ENCODE results near the gene PLA2G2D.

Gene PLA2G2D

DNA sequence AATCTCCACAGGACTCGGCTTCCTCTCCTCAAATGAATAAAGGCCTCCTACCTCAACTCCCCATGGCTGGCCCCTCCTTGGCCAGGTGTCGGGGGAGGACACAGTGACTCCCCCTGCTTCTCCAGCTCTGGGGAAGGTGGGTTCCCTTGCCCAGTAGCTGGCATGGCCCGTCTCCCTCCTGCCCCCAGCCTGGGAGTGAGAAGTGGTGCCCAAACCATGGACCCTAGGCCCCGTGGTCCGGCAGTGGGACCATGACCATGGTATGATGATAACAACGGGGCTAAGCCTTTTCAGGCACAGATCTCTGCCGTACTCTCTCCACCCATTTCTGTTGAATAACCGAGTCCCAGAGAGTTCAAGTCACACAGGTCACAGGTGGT is 31.0 kb upstream of the PLA2G2D start:
- no peaks in the 10 kb centered on the region for H3K27me3 ChIP-seq (ENCODE audit: insufficient read depth, poor library complexity, severe bottlenecking)
- TF ChIP-seq GABPA (IDR thresholded peaks at IDR 0.05; ENCODE audit: low read depth) (no peak), POLR2AphosphoS5 (IDR thresholded peaks at IDR 0.05; ENCODE audit: low read depth) (no peak), REST (IDR thresholded peaks at IDR 0.05; ENCODE audit: insufficient replicate concordance, low read depth) (no peak), SPI1 (IDR thresholded peaks at IDR 0.05; ENCODE audit: borderline replicate concordance, low read depth) (no peak), CTCF (IDR thresholded peaks at IDR 0.05; ENCODE audit: insufficient read depth, low read length) (no peak)
- no peak overlapping the region for H3K27ac ChIP-seq (replicated peaks)
- no peak for DNase-seq (ENCODE audit: low read depth in 1 of 2, low spot score in 1 of 2)
- no peak overlapping the region for H3K4me3 ChIP-seq (replicated peaks; ENCODE audit: insufficient read depth, low read length)

- TF ChIP-seq POLR2AphosphoS5 (IDR thresholded peaks at IDR 0.05; ENCODE audit: low read depth): no peak
- no peak overlapping the region for H3K4me3 ChIP-seq (replicated peaks; ENCODE audit: insufficient read depth, low read length)
- no peak overlapping the region for H3K27ac ChIP-seq (replicated peaks)
- DNase-seq (ENCODE audit: low read depth in 1 of 2, low spot score in 1 of 2): no peak
- no peaks in the 10 kb centered on the region for H3K27me3 ChIP-seq (ENCODE audit: insufficient read depth, poor library complexity, severe bottlenecking)
These were observed 30.4 kb upstream of the PLA2G2D start for GRCh38 chr1:20149601-20150325.

- Histone ChIP-seq H3K27ac (replicated peaks) (no peak overlapping the region), H3K27me3 (ENCODE audit: insufficient read depth, poor library complexity, severe bottlenecking) (no peaks in the 10 kb centered on the region), H3K4me3 (replicated peaks; ENCODE audit: insufficient read depth, low read length) (no peak overlapping the region)
- TF ChIP-seq CTCF (IDR thresholded peaks at IDR 0.05; ENCODE audit: insufficient read depth, low read length) (no peak), POLR2AphosphoS5 (IDR thresholded peaks at IDR 0.05; ENCODE audit: low read depth) (no peak), SPI1 (IDR thresholded peaks at IDR 0.05; ENCODE audit: borderline replicate concordance, low read depth) (no peak), REST (IDR thresholded peaks at IDR 0.05; ENCODE audit: insufficient replicate concordance, low read depth) (no peak), GABPA (IDR thresholded peaks at IDR 0.05; ENCODE audit: low read depth) (no peak)
- no peak for DNase-seq (ENCODE audit: low read depth in 1 of 2, low spot score in 1 of 2)
These were observed 29.5 kb upstream of the PLA2G2D start for GRCh38 chr1:20148571-20149500.

DNA sequence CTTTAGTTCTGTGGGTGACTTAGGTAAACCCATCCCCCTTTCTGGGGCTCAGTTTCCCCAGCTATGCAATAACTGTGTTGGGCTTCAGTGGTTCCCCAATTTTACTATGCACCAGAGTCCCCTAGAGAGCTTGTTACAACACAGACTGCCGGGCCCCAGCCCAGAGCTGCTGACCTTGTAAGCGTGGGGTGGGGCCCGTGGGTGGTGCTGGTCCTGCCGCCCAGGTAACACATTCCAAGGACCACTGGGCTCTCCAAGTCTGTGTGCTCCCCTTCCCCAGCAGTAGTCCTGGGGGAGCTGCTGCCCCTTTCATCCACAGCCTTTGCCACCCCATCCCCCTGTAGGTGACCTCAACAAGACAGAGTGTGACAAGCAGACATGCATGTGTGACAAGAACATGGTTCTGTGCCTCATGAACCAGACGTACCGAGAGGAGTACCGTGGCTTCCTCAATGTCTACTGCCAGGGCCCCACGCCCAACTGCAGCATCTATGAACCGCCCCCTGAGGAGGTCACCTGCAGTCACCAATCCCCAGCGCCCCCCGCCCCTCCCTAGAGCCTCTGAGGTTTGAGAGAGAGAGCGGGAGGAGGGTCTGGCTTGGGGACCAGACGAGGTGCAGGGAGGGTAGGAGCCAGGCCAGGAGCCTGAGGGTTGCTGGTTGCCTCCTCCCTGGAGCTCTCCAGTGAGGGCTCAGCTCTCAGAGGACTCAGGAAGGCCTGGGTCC is 28.7 kb upstream of the PLA2G2D start:
- no peak for DNase-seq (ENCODE audit: low read depth in 1 of 2, low spot score in 1 of 2)
- TF ChIP-seq GABPA (IDR thresholded peaks at IDR 0.05; ENCODE audit: low read depth) (no peak), REST (IDR thresholded peaks at IDR 0.05; ENCODE audit: insufficient replicate concordance, low read depth) (no peak), SPI1 (IDR thresholded peaks at IDR 0.05; ENCODE audit: borderline replicate concordance, low read depth) (no peak), POLR2AphosphoS5 (IDR thresholded peaks at IDR 0.05; ENCODE audit: low read depth) (no peak), CTCF (IDR thresholded peaks at IDR 0.05; ENCODE audit: insufficient read depth, low read length) (no peak)
- H3K27me3 ChIP-seq (ENCODE audit: insufficient read depth, poor library complexity, severe bottlenecking): no peaks in the 10 kb centered on the region
- H3K4me3 ChIP-seq (replicated peaks; ENCODE audit: insufficient read depth, low read length): no peak overlapping the region
- H3K27ac ChIP-seq (replicated peaks): no peak overlapping the region

Data from HL-60 (cell line).